PFSK-1 (cell line): ENCODE data around the gene MEF2D.

Experiments
- POLR2AphosphoS5 ChIP-seq: IDR thresholded peaks from 2 replicates; pipeline ENCODE4 v1.6.1; 2012; ENCODE audit warnings: low read depth, mild to moderate bottlenecking, control low read depth, low read length, moderate library complexity
- TAF1 ChIP-seq: IDR thresholded peaks from 2 replicates; pipeline ENCODE4 v1.6.1; 2012; ENCODE audit warnings: low read length, control low read depth, borderline replicate concordance; ENCODE audit not compliant: insufficient read depth

DNA sequence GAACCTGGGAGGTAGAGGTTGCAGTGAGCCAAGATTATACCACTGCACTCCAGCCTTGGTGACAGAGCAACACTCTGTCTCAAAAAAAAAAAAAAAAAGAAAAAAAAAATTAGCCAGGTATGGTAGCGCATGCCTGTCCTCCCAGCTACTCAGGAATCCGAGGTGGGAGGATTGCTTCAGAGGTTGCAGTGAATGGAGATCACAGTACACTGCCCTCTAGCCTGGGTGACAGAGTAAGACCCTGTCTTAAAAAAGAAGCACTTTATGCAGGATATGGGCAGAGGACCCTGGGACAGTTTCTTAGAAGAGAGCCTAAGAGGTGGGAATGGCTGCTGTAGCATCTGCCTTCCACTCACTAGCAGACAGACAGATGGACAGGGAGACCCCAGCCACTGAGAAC, 48.8 kb upstream of the MEF2D start:
- no peak for TF ChIP-seq TAF1
- TF ChIP-seq POLR2AphosphoS5: no peak
